Activated CD8-positive, alpha-beta T cell treated with anti-CD3 and anti-CD28 coated beads for 36 hours (primary cell): ENCODE data around the gene UPK3B. TPM values are rescaled to one million over a fixed set of nuclear protein-coding genes. Genes with fewer than 3 reads are reported as not detected.
"Not testable (repeated sequence)": the region's sequence is repeated elsewhere in the genome, so short reads cannot be mapped to it uniquely, and the experiment has no call there.

Experiments
- ATAC-seq: fragments of 200-7000 bp; cut with Tn5 transposase; one replicate; pipeline ENCODE4 v1.10.0; 2021; ENCODE audit warnings: mild to moderate bottlenecking, moderate library complexity
- CTCF ChIA-PET: fragments of 350-600 bp; sonication (Branson Sonifier 250); formaldehyde crosslinking; loops from one replicate; lab custom pipeline; 2021; ENCODE audit warnings: antibody characterized with exemption; lab: Charles Lee
- POLR2A ChIA-PET: fragments of 350-600 bp; sonication (Branson Sonifier 250); formaldehyde crosslinking; loops from one replicate; lab custom pipeline; 2021; ENCODE audit warnings: antibody characterized with exemption; lab: Charles Lee
- DNase-seq: peaks from one replicate; pipeline ENCODE4 v3.0.0-alpha.2; 2020
- H3K27ac Mint-ChIP-seq: one replicate; pipeline ENCODE4 v1.8.0; 2021; ENCODE audit warnings: mild to moderate bottlenecking, mixed read lengths
- H3K27me3 Mint-ChIP-seq: one replicate; pipeline ENCODE4 v1.8.0; 2021; ENCODE audit warnings: mixed read lengths
- H3K36me3 Mint-ChIP-seq: one replicate; pipeline ENCODE4 v1.8.0; 2021; ENCODE audit warnings: low read depth, mixed read lengths
- H3K4me1 Mint-ChIP-seq: one replicate; pipeline ENCODE4 v1.8.0; 2021; ENCODE audit warnings: low read depth, mixed read lengths
- H3K4me3 Mint-ChIP-seq: one replicate; pipeline ENCODE4 v1.8.0; 2021; ENCODE audit warnings: mild to moderate bottlenecking, moderate library complexity, mixed read lengths
- H3K9me3 Mint-ChIP-seq: one replicate; pipeline ENCODE4 v1.8.0; 2021; ENCODE audit warnings: mixed read lengths
- intact Hi-C: fragments of 100-400 bp; cut with micrococcal nuclease; formaldehyde crosslinking; loops from one replicate; pipeline ENCODE4 v1.10.0; 2022
- total RNA-seq, 2 experiments: library from RNA; stranded (reverse); gene quantifications; one replicate each; pipeline ENCODE4 v1.2.3, GENCODE V29; 2021

UPK3B gene
- total RNA-seq, 2 experiments from 2014 or later: 0.40 TPM; not detected in 1

GRCh38 chr7:76476742-76477474 lies 33.4 kb upstream of the UPK3B start:
- intact Hi-C loops, DNase-seq, H3K27me3 Mint-ChIP-seq, POLR2A ChIA-PET, H3K4me1 Mint-ChIP-seq, CTCF ChIA-PET, H3K4me3 Mint-ChIP-seq, H3K36me3 Mint-ChIP-seq, ATAC-seq, H3K27ac Mint-ChIP-seq, H3K9me3 Mint-ChIP-seq: not testable (repeated sequence)

DNA sequence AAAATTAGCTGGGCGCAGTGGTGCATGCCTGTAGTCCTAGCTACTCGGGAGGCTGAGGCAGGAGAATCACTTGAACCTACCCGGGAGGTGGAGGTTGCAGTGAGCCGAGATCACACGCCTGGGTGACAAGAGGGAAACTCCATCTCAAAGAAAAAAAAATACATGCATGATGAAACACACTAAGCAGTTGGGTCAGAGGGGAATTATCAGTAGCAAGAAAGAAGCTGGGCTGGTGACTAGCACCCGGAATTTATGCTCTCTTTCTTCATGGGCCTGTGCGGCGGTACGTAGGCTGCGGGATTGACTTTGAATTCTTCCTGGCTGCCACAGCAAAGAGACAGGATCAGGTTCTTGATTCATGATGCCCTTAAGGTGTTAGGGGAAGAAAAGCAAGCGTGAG lies 30.7 kb upstream of the UPK3B start:
- ATAC-seq: peak; percentile 45
- intact Hi-C loops, CTCF ChIA-PET, POLR2A ChIA-PET, H3K4me3 Mint-ChIP-seq, H3K4me1 Mint-ChIP-seq, H3K9me3 Mint-ChIP-seq, H3K27me3 Mint-ChIP-seq, DNase-seq: not testable (repeated sequence)
- Mint-ChIP-seq H3K36me3 (peaks cover 11% of the 10 kb centered on the region), H3K27ac (peak overlapping the region; percentile 63)

GRCh38 chr7:76480403-76481253 lies 29.7 kb upstream of the UPK3B start:
- H3K4me1 Mint-ChIP-seq, H3K27me3 Mint-ChIP-seq, ATAC-seq, H3K27ac Mint-ChIP-seq, H3K9me3 Mint-ChIP-seq, POLR2A ChIA-PET, H3K4me3 Mint-ChIP-seq, CTCF ChIA-PET, DNase-seq, intact Hi-C loops: not testable (repeated sequence)
- H3K36me3 Mint-ChIP-seq: peaks cover 11% of the 10 kb centered on the region

DNA sequence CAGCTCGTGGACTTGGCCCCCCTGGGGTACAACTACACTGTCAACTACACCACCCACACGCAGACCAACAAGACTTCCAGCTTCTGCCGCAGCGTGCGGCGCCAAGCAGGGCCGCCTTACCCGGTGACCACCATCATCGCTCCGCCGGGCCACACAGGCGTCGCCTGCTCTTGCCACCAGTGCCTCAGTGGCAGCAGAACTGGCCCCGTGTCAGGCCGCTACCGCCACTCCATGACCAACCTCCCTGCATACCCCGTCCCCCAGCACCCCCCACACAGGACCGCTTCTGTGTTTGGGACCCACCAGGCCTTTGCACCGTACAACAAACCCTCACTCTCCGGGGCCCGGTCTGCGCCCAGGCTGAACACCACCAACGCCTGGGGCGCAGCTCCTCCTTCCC lies 27.7 kb upstream of the UPK3B start:
- H3K4me1 Mint-ChIP-seq, H3K4me3 Mint-ChIP-seq, H3K27me3 Mint-ChIP-seq, intact Hi-C loops, H3K36me3 Mint-ChIP-seq, H3K9me3 Mint-ChIP-seq, ATAC-seq, H3K27ac Mint-ChIP-seq, DNase-seq, POLR2A ChIA-PET, CTCF ChIA-PET: not testable (repeated sequence)

GRCh38 chr7:76483081-76483480 lies 27.3 kb upstream of the UPK3B start:
- CTCF ChIA-PET, H3K9me3 Mint-ChIP-seq, H3K4me1 Mint-ChIP-seq, ATAC-seq, H3K27me3 Mint-ChIP-seq, DNase-seq, intact Hi-C loops, H3K4me3 Mint-ChIP-seq, POLR2A ChIA-PET, H3K36me3 Mint-ChIP-seq, H3K27ac Mint-ChIP-seq: not testable (repeated sequence)

- CTCF ChIA-PET, POLR2A ChIA-PET, H3K4me3 Mint-ChIP-seq, H3K27ac Mint-ChIP-seq, H3K27me3 Mint-ChIP-seq, H3K36me3 Mint-ChIP-seq, DNase-seq, H3K4me1 Mint-ChIP-seq, H3K9me3 Mint-ChIP-seq, ATAC-seq, intact Hi-C loops: not testable (repeated sequence)
Measured at GRCh38 chr7:76484456-76484855, 25.9 kb upstream of the UPK3B start.

- H3K9me3 Mint-ChIP-seq, CTCF ChIA-PET, H3K36me3 Mint-ChIP-seq, H3K4me3 Mint-ChIP-seq, H3K27ac Mint-ChIP-seq, POLR2A ChIA-PET, intact Hi-C loops, H3K27me3 Mint-ChIP-seq, H3K4me1 Mint-ChIP-seq: not testable (repeated sequence)
- peak; percentile 35 for ATAC-seq
- peak; percentile 24 for DNase-seq
Measured at GRCh38 chr7:76485822-76486610, 24.3 kb upstream of the UPK3B start.

DNA sequence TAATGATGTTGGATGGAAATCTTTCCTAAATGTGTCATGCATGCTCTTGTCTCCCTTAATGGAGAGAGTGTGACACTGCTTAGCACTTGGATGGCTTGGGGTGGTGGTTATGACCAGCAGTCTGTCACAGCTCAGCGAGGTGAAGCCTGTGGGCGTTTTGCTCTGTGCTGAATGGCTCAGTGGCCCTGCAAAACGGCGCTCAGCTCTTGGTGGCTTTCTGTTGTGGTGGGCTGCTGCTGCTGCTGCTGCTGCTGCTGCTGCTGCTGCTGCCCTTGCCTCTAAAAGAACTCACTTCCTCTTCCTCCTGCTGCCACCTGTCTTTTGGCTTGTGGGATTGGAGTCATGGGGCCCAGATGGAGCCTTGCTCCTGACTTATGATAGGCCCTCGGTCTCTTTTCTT lies 23.7 kb upstream of the UPK3B start:
- H3K9me3 Mint-ChIP-seq, CTCF ChIA-PET, H3K4me1 Mint-ChIP-seq, H3K27me3 Mint-ChIP-seq, H3K36me3 Mint-ChIP-seq, POLR2A ChIA-PET, intact Hi-C loops: not testable (repeated sequence)
- DNase-seq: peak; percentile 76
- Mint-ChIP-seq H3K4me3 (peak overlapping the region; percentile 33), H3K27ac (peak overlapping the region; percentile 87)
- peak; percentile 97 for ATAC-seq

GRCh38 chr7:76487969-76488368 lies 22.4 kb upstream of the UPK3B start:
- POLR2A ChIA-PET, CTCF ChIA-PET, H3K4me1 Mint-ChIP-seq, H3K9me3 Mint-ChIP-seq, H3K27ac Mint-ChIP-seq, DNase-seq, H3K4me3 Mint-ChIP-seq, intact Hi-C loops, H3K27me3 Mint-ChIP-seq, ATAC-seq, H3K36me3 Mint-ChIP-seq: not testable (repeated sequence)

DNA sequence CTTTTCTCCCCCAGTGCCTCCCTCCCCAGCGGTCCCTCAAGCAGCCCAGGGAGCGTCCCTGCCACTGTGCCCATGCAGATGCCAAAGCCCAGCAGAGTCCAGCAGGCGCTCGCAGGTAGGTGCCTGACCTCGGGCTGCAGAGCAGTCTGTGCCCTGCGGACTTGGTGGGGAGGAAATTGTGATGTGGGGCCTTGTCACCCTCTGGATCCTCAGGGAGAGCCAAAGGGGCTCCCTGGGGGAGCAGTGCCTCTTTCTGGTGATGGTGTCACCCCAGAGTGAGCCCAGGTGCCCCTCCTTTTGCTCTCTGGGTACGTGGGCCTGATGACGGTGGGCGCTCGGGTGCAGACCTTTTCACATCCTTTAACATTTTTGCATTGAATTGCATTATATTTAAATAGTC lies 18.2 kb upstream of the UPK3B start:
- DNase-seq, intact Hi-C loops, H3K4me1 Mint-ChIP-seq, H3K9me3 Mint-ChIP-seq, POLR2A ChIA-PET, CTCF ChIA-PET, H3K27me3 Mint-ChIP-seq, ATAC-seq, H3K27ac Mint-ChIP-seq, H3K36me3 Mint-ChIP-seq, H3K4me3 Mint-ChIP-seq: not testable (repeated sequence)

DNA sequence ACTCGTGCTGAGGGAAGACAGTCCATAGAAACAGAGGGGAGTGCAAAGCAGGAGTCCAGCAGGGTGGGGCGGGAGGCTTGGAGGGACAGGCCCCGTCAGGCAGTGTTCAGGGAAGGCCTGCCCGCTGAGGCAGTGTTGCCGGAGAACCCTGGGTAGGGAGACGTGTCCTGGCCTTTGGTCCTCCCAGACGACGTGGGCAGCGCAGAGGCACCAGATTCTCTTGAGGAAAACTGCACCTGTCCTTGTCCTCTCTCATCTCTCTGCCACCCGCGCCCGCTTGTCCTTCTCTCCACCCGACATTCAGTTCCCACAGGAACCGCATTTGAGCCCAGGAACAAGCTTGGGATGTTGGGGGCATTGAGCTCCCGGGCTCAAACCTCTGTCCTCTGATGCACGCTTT lies 14.6 kb upstream of the UPK3B start:
- ATAC-seq, H3K36me3 Mint-ChIP-seq, H3K4me1 Mint-ChIP-seq, H3K4me3 Mint-ChIP-seq, H3K27me3 Mint-ChIP-seq, H3K27ac Mint-ChIP-seq, H3K9me3 Mint-ChIP-seq, DNase-seq, POLR2A ChIA-PET, CTCF ChIA-PET, intact Hi-C loops: not testable (repeated sequence)
